ENCODE results near the gene CD101. TPM values are rescaled to one million over a fixed set of nuclear protein-coding genes. Genes with fewer than 3 reads are reported as not detected.

Gene CD101
- total RNA-seq, 1 donor from 2014 or later = 0.74 TPM

- intact Hi-C loops (cut with micrococcal nuclease) = no loop called here
- H3K4me3 ChIP-seq = no peak overlapping the region
- H3K4me1 ChIP-seq = no peaks in the 10 kb centered on the region
- no peak for TF ChIP-seq CTCF (IDR thresholded peaks at IDR 0.05; ENCODE audit: borderline replicate concordance)
- no peak overlapping the region for H3K27ac ChIP-seq (replicated peaks)
- no peak for DNase-seq
- no peaks in the 10 kb centered on the region for H3K27me3 ChIP-seq (ENCODE audit: low read depth)
- H3K9me3 ChIP-seq (replicated peaks) = no peaks in the 10 kb centered on the region
- no peaks in the 10 kb centered on the region for H3K36me3 ChIP-seq
These were observed 36.2 kb downstream of the CD101 start for GRCh38 chr1:117037802-117038201.

- H3K36me3 ChIP-seq = no peaks in the 10 kb centered on the region
- H3K4me3 ChIP-seq = no peak overlapping the region
- no peak for TF ChIP-seq CTCF (IDR thresholded peaks at IDR 0.05; ENCODE audit: borderline replicate concordance)
- no peaks in the 10 kb centered on the region for H3K9me3 ChIP-seq (replicated peaks)
- no peak for DNase-seq
- intact Hi-C loops (cut with micrococcal nuclease) = no loop called here
- H3K27ac ChIP-seq (replicated peaks) = no peak overlapping the region
- no peaks in the 10 kb centered on the region for H3K4me1 ChIP-seq
- H3K27me3 ChIP-seq (ENCODE audit: low read depth) = no peaks in the 10 kb centered on the region
These were observed 36.7 kb downstream of the CD101 start for GRCh38 chr1:117038236-117038635.

- Histone ChIP-seq H3K4me1 (no peaks in the 10 kb centered on the region), H3K27me3 (ENCODE audit: low read depth) (no peaks in the 10 kb centered on the region), H3K27ac (replicated peaks) (no peak overlapping the region), H3K9me3 (replicated peaks) (peaks cover 7% of the 10 kb centered on the region), H3K4me3 (no peak overlapping the region), H3K36me3 (no peaks in the 10 kb centered on the region)
- no peak for TF ChIP-seq CTCF (IDR thresholded peaks at IDR 0.05; ENCODE audit: borderline replicate concordance)
- no peak for DNase-seq
- intact Hi-C loops (cut with micrococcal nuclease) = no loop called here
These were observed 42.7 kb downstream of the CD101 start for GRCh38 chr1:117044217-117044616.

GRCh38 chr1:117045644-117046043, 44.1 kb downstream of the CD101 start:
- peaks cover 7% of the 10 kb centered on the region for H3K9me3 ChIP-seq (replicated peaks)
- no peaks in the 10 kb centered on the region for H3K27me3 ChIP-seq (ENCODE audit: low read depth)
- no peak overlapping the region for H3K4me3 ChIP-seq
- no peaks in the 10 kb centered on the region for H3K4me1 ChIP-seq
- no peaks in the 10 kb centered on the region for H3K36me3 ChIP-seq
- TF ChIP-seq CTCF (IDR thresholded peaks at IDR 0.05; ENCODE audit: borderline replicate concordance) = no peak
- no peak for DNase-seq
- intact Hi-C loops (cut with micrococcal nuclease) = no loop called here
- H3K27ac ChIP-seq (replicated peaks) = no peak overlapping the region

- no peak for TF ChIP-seq CTCF (IDR thresholded peaks at IDR 0.05; ENCODE audit: borderline replicate concordance)
- DNase-seq = no peak
- peaks cover 4% of the 10 kb centered on the region for H3K4me1 ChIP-seq
- H3K9me3 ChIP-seq (replicated peaks) = peaks cover 7% of the 10 kb centered on the region
- no peaks in the 10 kb centered on the region for H3K36me3 ChIP-seq
- H3K27ac ChIP-seq (replicated peaks) = no peak overlapping the region
- H3K4me3 ChIP-seq = no peak overlapping the region
- H3K27me3 ChIP-seq (ENCODE audit: low read depth) = no peaks in the 10 kb centered on the region
- intact Hi-C loops (cut with micrococcal nuclease) = no loop called here
These were observed 45.2 kb downstream of the CD101 start for GRCh38 chr1:117046781-117047180.

GRCh38 chr1:117047271-117047670, 45.7 kb downstream of the CD101 start:
- no peak for TF ChIP-seq CTCF (IDR thresholded peaks at IDR 0.05; ENCODE audit: borderline replicate concordance)
- no peak overlapping the region for H3K27ac ChIP-seq (replicated peaks)
- intact Hi-C loops (cut with micrococcal nuclease) = no loop called here

More at GRCh38 chr1:117047271-117047670, 45.7 kb downstream of the CD101 start:
- Histone ChIP-seq H3K4me3 (no peak overlapping the region), H3K9me3 (replicated peaks) (peaks cover 7% of the 10 kb centered on the region), H3K36me3 (no peaks in the 10 kb centered on the region), H3K27me3 (ENCODE audit: low read depth) (no peaks in the 10 kb centered on the region), H3K4me1 (peaks cover 4% of the 10 kb centered on the region)
- no peak for DNase-seq

Measured in left ventricle myocardium inferior (tissue), 1 donor.